Kidney glomerular epithelial cell (primary cell): ENCODE measurements around the gene GUCA2B.

Source experiments
- DNase-seq: peaks from one replicate; lab custom pipeline; 2025; lab: John Stamatoyannopoulos, UW

Gene GUCA2B

DNA sequence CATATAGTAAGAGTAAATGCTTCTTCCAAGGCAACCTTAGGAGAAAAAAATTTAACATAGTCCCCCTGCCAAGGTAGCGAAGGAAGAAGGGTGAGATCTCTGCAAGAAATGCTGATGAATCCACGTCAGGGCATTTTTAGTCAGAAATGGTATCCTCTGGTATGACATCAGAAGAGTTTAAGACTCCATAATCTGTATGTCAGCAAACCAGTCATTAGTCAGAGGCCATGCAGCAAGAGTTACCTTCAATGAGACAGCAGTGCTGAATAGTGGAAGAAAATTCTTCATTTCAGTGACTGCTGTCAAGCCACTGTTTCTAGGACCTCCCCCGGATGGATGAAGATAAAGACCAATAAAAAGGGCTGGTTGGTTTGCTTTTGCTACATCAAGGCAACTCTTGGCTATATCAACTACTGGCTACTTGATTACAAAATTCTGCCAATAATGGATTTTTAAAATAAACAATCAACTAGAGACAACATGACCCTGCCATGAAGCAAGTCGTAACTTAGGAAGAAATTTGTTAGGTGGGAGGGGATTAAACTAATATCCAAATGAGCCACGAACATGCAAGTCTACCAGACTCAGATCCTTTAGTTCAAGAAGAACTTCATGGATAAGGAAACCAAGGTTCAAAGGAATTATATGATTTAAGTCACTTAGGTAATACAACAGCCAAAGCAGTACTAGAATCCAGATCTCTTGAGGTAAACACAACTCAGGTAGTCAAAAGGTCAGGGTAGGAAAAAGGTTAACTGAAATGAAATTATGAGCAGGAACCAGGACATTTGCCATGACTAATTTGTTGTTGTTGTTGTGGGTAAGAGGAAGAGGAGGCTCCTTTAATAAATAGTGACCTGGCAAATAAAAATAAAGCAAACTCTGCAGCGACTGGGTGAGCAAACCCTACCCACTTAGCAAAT is 37.0 kb downstream of the GUCA2B start:
- DNase-seq: no peak

DNA sequence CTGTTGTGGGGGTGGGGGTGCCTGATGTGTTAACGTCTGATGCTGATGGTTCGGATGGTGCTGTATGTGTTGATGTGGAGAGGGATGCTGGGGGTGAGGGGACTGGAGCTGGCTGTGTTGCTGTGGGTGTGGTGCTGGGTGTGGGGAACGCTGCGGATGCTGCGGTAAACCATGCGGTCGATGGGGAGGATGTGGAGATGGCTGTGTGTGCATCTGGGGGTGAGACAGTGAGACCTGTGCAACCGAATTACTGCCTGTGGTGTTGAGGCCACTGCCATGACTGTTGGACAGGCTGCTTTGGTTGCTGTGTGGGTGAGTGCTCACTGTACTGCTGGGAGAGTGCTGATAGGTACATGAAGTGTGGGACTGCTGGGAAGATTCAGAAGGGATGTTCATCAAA is 38.1 kb downstream of the GUCA2B start:
- no peak for DNase-seq

DNA sequence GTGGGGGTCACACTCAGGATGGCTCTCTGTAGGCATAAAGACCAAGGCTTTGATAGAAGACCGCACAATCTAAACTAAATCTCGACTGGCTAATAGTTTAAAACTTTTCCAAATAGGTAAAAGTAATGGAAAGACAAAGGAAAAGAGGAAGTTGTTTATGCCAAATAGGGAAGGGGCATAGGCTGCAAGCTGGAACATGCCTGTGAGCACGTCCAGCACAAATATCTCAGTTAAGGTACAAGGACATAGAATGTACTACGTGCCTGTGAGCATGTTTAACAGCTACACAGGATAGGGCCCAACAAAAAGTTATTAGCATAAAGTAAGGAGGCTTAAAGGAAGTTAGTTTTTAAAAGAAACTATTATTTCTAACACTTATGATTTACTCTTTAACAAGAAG is 38.9 kb downstream of the GUCA2B start:
- no peak for DNase-seq

DNA sequence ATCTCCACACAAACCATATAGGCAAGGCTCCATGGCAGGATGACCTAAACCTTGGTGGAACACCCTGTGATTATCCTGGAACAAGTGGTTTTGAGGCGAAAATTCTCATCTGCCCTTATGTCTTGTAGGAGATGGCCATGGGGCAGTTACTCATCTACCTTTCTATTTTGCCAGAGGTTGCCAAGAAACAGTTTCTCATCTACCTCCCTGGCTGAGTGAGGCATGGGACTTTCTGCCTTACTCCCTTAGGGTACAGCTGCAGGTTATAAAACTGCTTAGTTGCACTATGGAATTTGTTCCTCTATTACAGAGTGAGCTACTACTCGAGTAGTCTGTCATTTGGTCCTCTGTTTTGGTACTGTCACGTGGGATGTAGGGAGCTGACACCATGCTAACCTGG is 42.6 kb downstream of the GUCA2B start:
- no peak for DNase-seq

DNA sequence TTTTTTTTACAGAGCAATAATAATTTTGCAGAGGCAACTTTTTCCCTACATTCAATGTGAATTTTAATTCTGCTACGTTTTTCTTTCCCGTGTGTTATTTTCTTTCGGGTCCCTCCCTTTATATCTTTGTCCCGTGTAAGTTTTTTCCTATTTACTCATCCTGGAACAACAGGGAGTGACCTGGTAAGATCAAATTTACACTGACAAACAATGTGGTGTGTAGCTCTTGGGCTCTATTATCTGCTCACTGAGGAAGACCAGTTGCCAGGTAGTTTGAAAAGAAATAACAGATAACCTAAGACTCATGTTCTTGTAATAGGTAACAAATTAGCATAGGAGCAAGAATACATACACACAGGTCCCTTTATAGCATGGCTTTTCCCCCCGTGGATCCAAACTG is 45.0 kb downstream of the GUCA2B start:
- no peak for DNase-seq

DNA sequence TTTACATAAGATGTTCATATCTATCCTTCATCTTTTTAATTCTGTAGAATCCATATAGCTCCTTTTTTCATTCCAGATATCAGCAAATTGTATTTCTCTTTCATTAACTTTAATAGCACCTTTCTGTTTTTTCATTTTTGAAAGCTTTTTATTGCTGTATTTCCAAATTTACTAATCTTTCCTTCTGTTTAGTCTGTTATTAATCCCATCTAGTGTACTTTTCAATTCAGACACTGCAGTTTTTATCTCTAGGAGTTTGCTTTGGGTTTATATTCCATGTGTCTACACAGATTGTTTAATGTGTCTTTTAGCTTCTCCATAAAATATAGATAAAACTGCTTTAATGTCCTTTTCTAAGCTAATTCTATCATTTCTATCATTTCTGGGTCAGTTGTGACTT is 48.8 kb downstream of the GUCA2B start:
- no peak for DNase-seq
